HepG2 (cell line): Measurements from ENCODE around the gene TREML4. TPM values are rescaled to one million over a fixed set of nuclear protein-coding genes. Genes with fewer than 3 reads are reported as not detected.

Experiments used
- ATAC-seq: fragments of 200-7000 bp; cut with Tn5 transposase; 3 replicates; pipeline ENCODE4 v1.9.1; 2020; ENCODE audit warnings: mild to moderate bottlenecking, moderate library complexity
- BruUV-seq: library from RNA; stranded (reverse); fragments of 400-500 nt; replicated peaks from 2 replicates; lab custom pipeline; 2021; lab: Mats Ljungman, UMichigan
- CTCF ChIA-PET: fragments of 300-600 bp; formaldehyde crosslinking; extraction: SDS; loops from one replicate; lab custom pipeline; 2021; ENCODE audit warnings: low total read pairs, inconsistent platforms, low intra/inter-chr PET ratio; lab: Yijun Ruan, JAX
- POLR2A ChIA-PET: fragments of 350-600 bp; sonication (Branson Sonifier 250); formaldehyde crosslinking; loops from one replicate; lab custom pipeline; 2020; ENCODE audit warnings: antibody characterized with exemption, inconsistent platforms; lab: Yijun Ruan, JAX
- DNase-seq: peaks from one replicate; pipeline ENCODE4 v3.0.0-alpha.2; 2015; ENCODE audit warnings: low spot score
- FAIRE-seq: peaks from 3 replicates; lab custom pipeline; 2011; peaks lifted over from hg19 to GRCh38; lab: Jason Lieb, UNC
- H2AFZ ChIP-seq: one replicate; pipeline ENCODE4 v1.6.1; 2011; ENCODE audit warnings: low read length, inconsistent platforms
- H3K27ac ChIP-seq: fragments of 300-600 bp; 3 replicates; pipeline ENCODE4 v1.8.0; 2011; ENCODE audit warnings: mixed run types, mild to moderate bottlenecking, mixed read lengths, low read length, inconsistent platforms; ENCODE audit not compliant: insufficient read depth; ENCODE audit errors: extremely low read length
- H3K27me3 ChIP-seq, 2 experiments: fragments of 200-600 bp in 1 of 2; 2 replicates in 1 of 2; 3 replicates in 1 of 2; pipeline versions ENCODE4 v1.6.0 to v1.8.0; 2011; ENCODE audit warnings: low read length in 2 of 2, mild to moderate bottlenecking in 2 of 2, moderate library complexity in 2 of 2, inconsistent platforms in 1 of 2; ENCODE audit not compliant: insufficient read depth in 2 of 2, control insufficient read depth in 1 of 2
- H3K36me3 ChIP-seq, 2 experiments: fragments of 200-600 bp in 1 of 2; replicated peaks in 1 of 2; 2 replicates in 1 of 2; 3 replicates in 1 of 2; pipeline versions ENCODE4 v1.5.1 to v1.8.0; 2011; ENCODE audit warnings: low read length in 2 of 2, inconsistent platforms in 1 of 2; ENCODE audit not compliant: insufficient read depth in 2 of 2, control insufficient read depth in 1 of 2
- H3K4me1 ChIP-seq: 2 replicates; pipeline ENCODE4 v1.5.1; 2012; ENCODE audit warnings: low read length, inconsistent platforms; ENCODE audit not compliant: insufficient read depth
- H3K4me2 ChIP-seq: 2 replicates; pipeline ENCODE4 v1.6.0; 2011; ENCODE audit warnings: low read depth, low read length, inconsistent platforms
- H3K4me3 ChIP-seq, 3 experiments: fragments of 200-600 bp in 1 of 3; sonication (generic), shearing (Covaris generic) in 1 of 3; replicated peaks in 1 of 3; 2 replicates each; pipeline ENCODE4 v1.5.1; 2011 to 2016; ENCODE audit warnings: low read length in 3 of 3, inconsistent platforms in 2 of 3, low read depth in 2 of 3, mild to moderate bottlenecking in 2 of 3, control low read depth in 1 of 3, mixed read lengths in 1 of 3; ENCODE audit not compliant: insufficient read depth in 1 of 3
- H3K79me2 ChIP-seq: one replicate; pipeline ENCODE4 v1.6.1; 2011; ENCODE audit warnings: low read length, inconsistent platforms; ENCODE audit not compliant: insufficient read depth
- H3K9ac ChIP-seq: 2 replicates; pipeline ENCODE4 v1.6.0; 2011; ENCODE audit warnings: mild to moderate bottlenecking, low read depth, low read length, inconsistent platforms; ENCODE audit not compliant: insufficient read depth
- H3K9me3 ChIP-seq: 2 replicates; pipeline ENCODE4 v1.5.1; 2012; ENCODE audit warnings: mild to moderate bottlenecking, low read length
- H4K20me1 ChIP-seq: 2 replicates; pipeline ENCODE4 v1.6.0; 2011; ENCODE audit warnings: inconsistent platforms, mild to moderate bottlenecking, low read length, moderate library complexity; ENCODE audit not compliant: insufficient read depth
- ETV5 ChIP-seq: IDR thresholded peaks from 2 replicates; pipeline ENCODE4 v1.6.1; 2018; ENCODE audit warnings: missing biosample characterization, missing genetic modification reagents, inconsistent platforms, borderline replicate concordance
- FOXO1 ChIP-seq: sonication (generic); formaldehyde crosslinking; IDR thresholded peaks from 2 replicates; pipeline ENCODE4 v1.4.0; 2020; ENCODE audit warnings: missing genetic modification reagents
- GMEB1 ChIP-seq: sonication (generic); formaldehyde crosslinking; IDR thresholded peaks from 2 replicates; pipeline ENCODE4 v1.5.1; 2020; ENCODE audit warnings: missing genetic modification reagents, mild to moderate bottlenecking, borderline replicate concordance
- MBNL3 ChIP-seq: fragments of 250-450 bp; sonication (Bioruptor Pico); conservative IDR thresholded peaks from 2 replicates; pipeline ENCODE4 v1.8.0; 2022; ENCODE audit warnings: mild to moderate bottlenecking, inconsistent platforms
- NFIB ChIP-seq: sonication (generic); formaldehyde crosslinking; IDR thresholded peaks from 2 replicates; pipeline ENCODE4 v1.9.0; 2021; ENCODE audit warnings: missing genetic modification reagents, mild to moderate bottlenecking, borderline replicate concordance
- PBX3 ChIP-seq: sonication (generic); formaldehyde crosslinking; IDR thresholded peaks from 2 replicates; pipeline ENCODE4 v1.8.1; 2023; ENCODE audit warnings: missing genetic modification reagents, inconsistent platforms, borderline replicate concordance
- RBFOX2 ChIP-seq: fragments of 200-400 bp; formaldehyde crosslinking; IDR thresholded peaks from 2 replicates; pipeline ENCODE4 v1.6.1; 2017; ENCODE audit warnings: low read depth, mild to moderate bottlenecking, low read length
- REL ChIP-seq: sonication (generic); formaldehyde crosslinking; conservative IDR thresholded peaks from 2 replicates; pipeline ENCODE4 v1.8.0; 2022; ENCODE audit warnings: mild to moderate bottlenecking, missing genetic modification reagents, moderate library complexity
- SCMH1 ChIP-seq: sonication (generic); formaldehyde crosslinking; IDR thresholded peaks from 2 replicates; pipeline ENCODE4 v1.9.0; 2021; ENCODE audit warnings: missing genetic modification reagents, mild to moderate bottlenecking, borderline replicate concordance
- SIN3A ChIP-seq: IDR thresholded peaks from 2 replicates; pipeline ENCODE4 v1.6.1; 2011; ENCODE audit warnings: low read depth, mild to moderate bottlenecking, control low read depth, low read length, borderline replicate concordance
- SMC3 ChIP-seq: IDR thresholded peaks from 2 replicates; pipeline ENCODE4 v1.6.1; 2011; ENCODE audit warnings: low read length, improper control_type of control experiment
- ZBTB38 ChIP-seq: sonication (generic); formaldehyde crosslinking; IDR thresholded peaks from 2 replicates; pipeline ENCODE4 v1.5.1; 2020; ENCODE audit warnings: mild to moderate bottlenecking, missing genetic modification reagents
- ZNF460 ChIP-seq: sonication (generic); formaldehyde crosslinking; IDR thresholded peaks from 2 replicates; pipeline ENCODE4 v1.5.1; 2020; ENCODE audit warnings: missing genetic modification reagents, mild to moderate bottlenecking, borderline replicate concordance
- ZNF720 ChIP-seq: sonication (generic); formaldehyde crosslinking; IDR thresholded peaks from 2 replicates; pipeline ENCODE4 v1.4.0; 2020; ENCODE audit warnings: missing genetic modification reagents
- ZNF737 ChIP-seq: sonication (generic); formaldehyde crosslinking; IDR thresholded peaks from 2 replicates; pipeline ENCODE4 v1.5.0; 2020; ENCODE audit warnings: missing genetic modification reagents, mild to moderate bottlenecking, borderline replicate concordance
- ZNF761 ChIP-seq: sonication (generic); formaldehyde crosslinking; conservative IDR thresholded peaks from 2 replicates; pipeline ENCODE4 v1.4.0; 2020; ENCODE audit warnings: mild to moderate bottlenecking, missing genetic modification reagents
- WGBS: methylation state at CpG from one replicate; pipeline ENCODE4 v1.1.6; 2017; ENCODE audit warnings: low lambda C conversion rate; 5-methylcytosine and 5-hydroxymethylcytosine counted together
- in situ Hi-C: cut with HindIII; loops from 2 replicates; pipeline ENCODE4 v1.10.0; 2017; ENCODE audit warnings: low pct_unique_long_range_greater_than_20kb; ENCODE audit not compliant: extremely low pct_ligation_motif_present
- intact Hi-C: fragments of 100-400 bp; cut with micrococcal nuclease; formaldehyde crosslinking; loops from one replicate; pipeline ENCODE4 v1.10.0; 2022; ENCODE audit not compliant: unreplicated experiment
- polyA plus RNA-seq, 8 experiments: library from polyadenylated mRNA; depleted of rRNA in 3 of 8; stranded (reverse) in 7 of 8; unstranded in 1 of 8; fragments of >200 nt; fragmentation: Illumina TruSeq in 4 of 8; extraction: Trizol in 4 of 8; gene quantifications; 2 replicates each; pipeline versions ENCODE4 v1.2.1 to v1.2.3, GENCODE V29; 2011 to 2016; ENCODE audit warnings: low read depth in 4 of 8, missing spikeins in 1 of 8, mixed read lengths in 1 of 8; ENCODE audit not compliant: insufficient read depth in 1 of 8
- total RNA-seq, 5 experiments: library from RNA; depleted of rRNA; stranded (reverse); fragments of >200 nt; fragmentation: Illumina TruSeq; extraction: Trizol; gene quantifications; 2 replicates each; pipeline ENCODE4 v1.2.3, GENCODE V29; 2016; ENCODE audit warnings: low read depth in 1 of 5
- TF ChIP-seq, protein P1 (sequence below): sonication (generic); formaldehyde crosslinking; IDR thresholded peaks from 2 replicates; pipeline ENCODE4 v1.8.1; 2023; ENCODE audit warnings: mild to moderate bottlenecking, missing genetic modification reagents
- TF ChIP-seq, protein P2 (sequence below): sonication (generic); formaldehyde crosslinking; conservative IDR thresholded peaks from 2 replicates; pipeline ENCODE4 v1.8.1; 2023; ENCODE audit warnings: missing genetic modification reagents

Gene TREML4
- total and polyA plus RNA-seq, 2 of the 13 experiments (the other 11 are each of a cell fraction or from before 2014, with no cell fraction given), result not detected

DNA sequence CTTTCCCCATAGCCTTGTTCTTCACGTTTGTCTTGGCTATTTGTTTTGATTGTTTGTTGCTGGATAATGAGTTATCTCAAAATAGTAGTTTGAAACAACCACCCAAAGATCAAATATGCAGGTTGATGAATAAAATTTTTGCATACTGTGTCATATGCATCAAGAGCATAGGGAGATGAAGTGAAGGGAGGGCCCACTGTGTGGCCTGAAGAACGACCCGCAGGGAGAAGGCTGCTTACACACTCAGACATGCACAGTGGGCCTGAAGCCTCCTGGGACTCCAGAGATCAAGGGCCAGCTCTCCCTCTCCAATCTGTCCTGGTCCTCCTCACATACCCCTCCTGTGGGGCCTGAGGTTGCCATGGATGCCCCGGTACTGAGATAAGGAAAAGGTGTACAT, 49.0 kb upstream of the TREML4 start (continued):
- no peak for TF ChIP-seq NFIB
- TF ChIP-seq ZBTB38, result no peak
- TF ChIP-seq SMC3, result no peak

GRCh38 chr6:41181566-41181965, 46.6 kb upstream of the TREML4 start:
- Histone ChIP-seq H3K79me2 (no peaks in the 10 kb centered on the region), H3K27ac (no peak overlapping the region), H4K20me1 (no peaks in the 10 kb centered on the region), H2AFZ (no peak overlapping the region), H3K4me2 (no peak overlapping the region), H3K27me3 (peaks cover 5 to 23% of the 10 kb centered on the region in 2 experiments; a peak in 4 of 5 replicates), H3K9ac (no peak overlapping the region), H3K9me3 (no peaks in the 10 kb centered on the region), H3K36me3 (no peaks in the 10 kb centered on the region), H3K4me1 (peaks cover 11% of the 10 kb centered on the region), H3K4me3 (no peak overlapping the region)
- intact Hi-C loops (no loop called here), in situ Hi-C loops (loop anchor here (5.0 kb wide), 1 partner anchor 89 kb away; no protein-coding TSS in a partner anchor)
- DNase-seq (no peak), FAIRE-seq (no peak), ATAC-seq (no peak)
- TF ChIP-seq, protein P1, sequence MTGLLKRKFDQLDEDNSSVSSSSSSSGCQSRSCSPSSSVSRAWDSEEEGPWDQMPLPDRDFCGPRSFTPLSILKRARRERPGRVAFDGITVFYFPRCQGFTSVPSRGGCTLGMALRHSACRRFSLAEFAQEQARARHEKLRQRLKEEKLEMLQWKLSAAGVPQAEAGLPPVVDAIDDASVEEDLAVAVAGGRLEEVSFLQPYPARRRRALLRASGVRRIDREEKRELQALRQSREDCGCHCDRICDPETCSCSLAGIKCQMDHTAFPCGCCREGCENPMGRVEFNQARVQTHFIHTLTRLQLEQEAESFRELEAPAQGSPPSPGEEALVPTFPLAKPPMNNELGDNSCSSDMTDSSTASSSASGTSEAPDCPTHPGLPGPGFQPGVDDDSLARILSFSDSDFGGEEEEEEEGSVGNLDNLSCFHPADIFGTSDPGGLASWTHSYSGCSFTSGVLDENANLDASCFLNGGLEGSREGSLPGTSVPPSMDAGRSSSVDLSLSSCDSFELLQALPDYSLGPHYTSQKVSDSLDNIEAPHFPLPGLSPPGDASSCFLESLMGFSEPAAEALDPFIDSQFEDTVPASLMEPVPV (CRISPR knock-in tag), result no peak
- no peak for TF ChIP-seq REL (CRISPR knock-in tag)
- no peak for TF ChIP-seq ZNF761 (CRISPR knock-in tag)
- TF ChIP-seq SIN3A, result no peak
- TF ChIP-seq ETV5 (CRISPR knock-in tag), result no peak
- no peak for TF ChIP-seq ZNF720 (CRISPR knock-in tag)
- TF ChIP-seq, protein P2, sequence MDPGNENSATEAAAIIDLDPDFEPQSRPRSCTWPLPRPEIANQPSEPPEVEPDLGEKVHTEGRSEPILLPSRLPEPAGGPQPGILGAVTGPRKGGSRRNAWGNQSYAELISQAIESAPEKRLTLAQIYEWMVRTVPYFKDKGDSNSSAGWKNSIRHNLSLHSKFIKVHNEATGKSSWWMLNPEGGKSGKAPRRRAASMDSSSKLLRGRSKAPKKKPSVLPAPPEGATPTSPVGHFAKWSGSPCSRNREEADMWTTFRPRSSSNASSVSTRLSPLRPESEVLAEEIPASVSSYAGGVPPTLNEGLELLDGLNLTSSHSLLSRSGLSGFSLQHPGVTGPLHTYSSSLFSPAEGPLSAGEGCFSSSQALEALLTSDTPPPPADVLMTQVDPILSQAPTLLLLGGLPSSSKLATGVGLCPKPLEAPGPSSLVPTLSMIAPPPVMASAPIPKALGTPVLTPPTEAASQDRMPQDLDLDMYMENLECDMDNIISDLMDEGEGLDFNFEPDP (CRISPR knock-in tag), result no peak
- TF ChIP-seq SCMH1 (CRISPR knock-in tag), result no peak
- TF ChIP-seq FOXO1 (CRISPR knock-in tag), result no peak
- TF ChIP-seq ZNF460, result no peak
- no peak for TF ChIP-seq PBX3 (CRISPR knock-in tag)
- no peak for TF ChIP-seq RBFOX2
- TF ChIP-seq MBNL3 (CRISPR knock-in tag), result no peak
- no peak for TF ChIP-seq ZNF737 (CRISPR knock-in tag)
- no peak for TF ChIP-seq GMEB1 (CRISPR knock-in tag)
- ChIA-PET CTCF (interaction anchor here (2.8 kb wide), 1 partner anchor 89 kb away, joined by 19 read pairs; no protein-coding TSS in a partner anchor), POLR2A (interaction anchor here (0.8 kb wide), 1 partner anchor 109 kb away, joined by 3 read pairs; the partner anchor contains the start of genes NFYA and OARD1)
- 0% methylated on average over 1 of the region's 1 CpG for WGBS
- no TSS peak for BruUV-seq
